GM23338 (cell line): ENCODE results near the gene DET1. TPM values are rescaled to one million over a fixed set of nuclear protein-coding genes. Genes with fewer than 3 reads are reported as not detected.

ENCODE experiments used
- ATAC-seq: fragments of 200-7000 bp; cut with Tn5 transposase; 3 replicates; pipeline ENCODE4 v1.9.1; 2020
- DNase-seq: peaks from one replicate; pipeline ENCODE4 v3.0.0-alpha.2; 2015; ENCODE audit warnings: low spot score
- H2AFZ ChIP-seq: fragments of 200-600 bp; sonication (generic); 2 replicates; pipeline ENCODE4 v1.8.0; 2016; ENCODE audit warnings: antibody characterized with exemption, mild to moderate bottlenecking, moderate library complexity
- H3F3A ChIP-seq: fragments of 200-600 bp; sonication (generic); replicated peaks from 2 replicates; pipeline ENCODE4 v1.8.0; 2017; ENCODE audit warnings: antibody characterized with exemption, mixed run types, low read depth
- H3K27ac ChIP-seq: fragments of 200-600 bp; sonication (generic); 2 replicates; pipeline ENCODE4 v1.6.1; 2016; ENCODE audit warnings: low read depth
- H3K27me3 ChIP-seq: fragments of 200-600 bp; sonication (generic); 2 replicates; pipeline ENCODE4 v1.8.0; 2016; ENCODE audit warnings: mild to moderate bottlenecking, mixed run types, moderate library complexity; ENCODE audit not compliant: insufficient read depth
- H3K36me3 ChIP-seq: fragments of 200-600 bp; sonication (generic); 2 replicates; pipeline ENCODE4 v1.8.0; 2016; ENCODE audit warnings: mild to moderate bottlenecking; ENCODE audit not compliant: insufficient read depth
- H3K4me1 ChIP-seq: fragments of 200-600 bp; sonication (generic); 2 replicates; pipeline ENCODE4 v1.8.0; 2016; ENCODE audit warnings: mild to moderate bottlenecking, moderate library complexity; ENCODE audit not compliant: insufficient read depth
- H3K4me2 ChIP-seq: fragments of 200-600 bp; sonication (generic); 2 replicates; pipeline ENCODE4 v1.7.1; 2017; ENCODE audit warnings: mixed run types
- H3K4me3 ChIP-seq: fragments of 200-600 bp; sonication (generic); 2 replicates; pipeline ENCODE4 v1.6.1; 2016; ENCODE audit warnings: mixed run types
- H3K79me2 ChIP-seq: fragments of 200-600 bp; sonication (generic); replicated peaks from 2 replicates; pipeline ENCODE4 v1.8.0; 2017; ENCODE audit warnings: mild to moderate bottlenecking; ENCODE audit not compliant: insufficient read depth
- H3K9me2 ChIP-seq: fragments of 200-600 bp; sonication (generic); 2 replicates; pipeline ENCODE4 v1.8.0; 2017; ENCODE audit not compliant: insufficient read depth
- H4K20me1 ChIP-seq: fragments of 200-600 bp; sonication (generic); replicated peaks from 2 replicates; pipeline ENCODE4 v1.8.0; 2017; ENCODE audit warnings: mild to moderate bottlenecking; ENCODE audit not compliant: insufficient read depth
- H3K27ac Mint-ChIP-seq: 2 replicates; pipeline ENCODE4 v1.8.0; 2020; ENCODE audit warnings: inconsistent platforms, mild to moderate bottlenecking, moderate library complexity, mixed read lengths
- H3K27me3 Mint-ChIP-seq: 3 replicates; pipeline ENCODE4 v1.8.0; 2022; ENCODE audit warnings: low read depth, mild to moderate bottlenecking, moderate library complexity, mixed read lengths, inconsistent platforms; ENCODE audit not compliant: insufficient read depth, poor library complexity
- H3K36me3 Mint-ChIP-seq: 3 replicates; pipeline ENCODE4 v1.8.0; 2021; ENCODE audit warnings: low read depth, mild to moderate bottlenecking, inconsistent platforms, moderate library complexity, mixed read lengths
- H3K4me1 Mint-ChIP-seq: 3 replicates; pipeline ENCODE4 v1.8.0; 2020; ENCODE audit warnings: mild to moderate bottlenecking, inconsistent platforms, mixed read lengths
- H3K4me3 Mint-ChIP-seq: 3 replicates; pipeline ENCODE4 v1.8.0; 2021; ENCODE audit warnings: moderate library complexity, mild to moderate bottlenecking, inconsistent platforms, mixed read lengths
- H3K9me3 Mint-ChIP-seq: 3 replicates; pipeline ENCODE4 v1.8.0; 2020; ENCODE audit warnings: moderate library complexity, mild to moderate bottlenecking, inconsistent platforms, mixed read lengths
- STAT1 ChIP-seq: IDR thresholded peaks from one replicate; pipeline ENCODE4 v1.6.1; 2016; ENCODE audit warnings: antibody characterized with exemption; ENCODE audit not compliant: unreplicated experiment
- polyA plus RNA-seq: library from polyadenylated mRNA; unstranded; fragments of >200 nt; fragmentation: Nextera tagmentation; extraction: Ambion mirVana; gene quantifications from 2 replicates; pipeline ENCODE4 v1.2.1, GENCODE V29; 2016
- total RNA-seq: library from RNA; depleted of rRNA; stranded (reverse); fragments of >200 nt; shearing (Covaris generic); gene quantifications from 2 replicates; pipeline ENCODE4 v1.2.3, GENCODE V29; 2014
- TF ChIP-seq, protein P1 (sequence below): fragments of 250-450 bp; sonication (Bioruptor Pico); IDR thresholded peaks from 2 replicates; pipeline ENCODE4 v1.5.0; 2020; ENCODE audit warnings: mild to moderate bottlenecking, moderate library complexity
- TF ChIP-seq, protein P2 (sequence below): IDR thresholded peaks from one replicate; pipeline ENCODE4 v1.6.1; 2018; ENCODE audit warnings: antibody characterized with exemption; ENCODE audit not compliant: unreplicated experiment

DET1 gene
- total and polyA plus RNA-seq, 2 experiments from 2014 or later = 4.2 to 8.6 TPM

DNA sequence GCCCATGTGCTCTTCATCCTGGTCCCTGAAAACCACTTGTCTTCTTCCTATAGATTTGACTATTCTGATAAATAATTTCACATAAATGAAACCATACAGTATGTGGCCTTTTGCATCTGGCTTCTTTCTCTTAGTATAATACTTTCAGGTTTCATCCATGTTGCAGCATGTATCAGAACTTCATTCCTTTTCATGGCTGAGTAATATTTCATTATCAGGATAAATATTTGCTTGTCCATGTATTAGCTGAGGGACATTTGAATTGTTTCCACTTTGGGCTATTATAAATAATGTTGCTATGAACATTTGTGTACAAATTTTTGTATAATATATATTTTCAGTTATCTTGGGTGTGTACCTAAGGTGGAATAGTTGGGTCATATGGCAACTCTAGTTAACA, 44.9 kb upstream of the DET1 start:
- Mint-ChIP-seq H3K36me3 (no peaks in the 10 kb centered on the region), H3K27me3 (peaks cover 3% of the 10 kb centered on the region), H3K9me3 (no peaks in the 10 kb centered on the region; the same call in 1 of the 3 replicates), H3K4me3 (no peak overlapping the region), H3K27ac (no peak overlapping the region), H3K4me1 (peaks cover 2% of the 10 kb centered on the region; the same call in 1 of the 3 replicates)
- H2AFZ ChIP-seq = no peak overlapping the region
- H3K36me3 ChIP-seq = no peaks in the 10 kb centered on the region
- no peak overlapping the region for H3K4me2 ChIP-seq
- ATAC-seq (no peak), DNase-seq (no peak)
- TF ChIP-seq, protein P1, sequence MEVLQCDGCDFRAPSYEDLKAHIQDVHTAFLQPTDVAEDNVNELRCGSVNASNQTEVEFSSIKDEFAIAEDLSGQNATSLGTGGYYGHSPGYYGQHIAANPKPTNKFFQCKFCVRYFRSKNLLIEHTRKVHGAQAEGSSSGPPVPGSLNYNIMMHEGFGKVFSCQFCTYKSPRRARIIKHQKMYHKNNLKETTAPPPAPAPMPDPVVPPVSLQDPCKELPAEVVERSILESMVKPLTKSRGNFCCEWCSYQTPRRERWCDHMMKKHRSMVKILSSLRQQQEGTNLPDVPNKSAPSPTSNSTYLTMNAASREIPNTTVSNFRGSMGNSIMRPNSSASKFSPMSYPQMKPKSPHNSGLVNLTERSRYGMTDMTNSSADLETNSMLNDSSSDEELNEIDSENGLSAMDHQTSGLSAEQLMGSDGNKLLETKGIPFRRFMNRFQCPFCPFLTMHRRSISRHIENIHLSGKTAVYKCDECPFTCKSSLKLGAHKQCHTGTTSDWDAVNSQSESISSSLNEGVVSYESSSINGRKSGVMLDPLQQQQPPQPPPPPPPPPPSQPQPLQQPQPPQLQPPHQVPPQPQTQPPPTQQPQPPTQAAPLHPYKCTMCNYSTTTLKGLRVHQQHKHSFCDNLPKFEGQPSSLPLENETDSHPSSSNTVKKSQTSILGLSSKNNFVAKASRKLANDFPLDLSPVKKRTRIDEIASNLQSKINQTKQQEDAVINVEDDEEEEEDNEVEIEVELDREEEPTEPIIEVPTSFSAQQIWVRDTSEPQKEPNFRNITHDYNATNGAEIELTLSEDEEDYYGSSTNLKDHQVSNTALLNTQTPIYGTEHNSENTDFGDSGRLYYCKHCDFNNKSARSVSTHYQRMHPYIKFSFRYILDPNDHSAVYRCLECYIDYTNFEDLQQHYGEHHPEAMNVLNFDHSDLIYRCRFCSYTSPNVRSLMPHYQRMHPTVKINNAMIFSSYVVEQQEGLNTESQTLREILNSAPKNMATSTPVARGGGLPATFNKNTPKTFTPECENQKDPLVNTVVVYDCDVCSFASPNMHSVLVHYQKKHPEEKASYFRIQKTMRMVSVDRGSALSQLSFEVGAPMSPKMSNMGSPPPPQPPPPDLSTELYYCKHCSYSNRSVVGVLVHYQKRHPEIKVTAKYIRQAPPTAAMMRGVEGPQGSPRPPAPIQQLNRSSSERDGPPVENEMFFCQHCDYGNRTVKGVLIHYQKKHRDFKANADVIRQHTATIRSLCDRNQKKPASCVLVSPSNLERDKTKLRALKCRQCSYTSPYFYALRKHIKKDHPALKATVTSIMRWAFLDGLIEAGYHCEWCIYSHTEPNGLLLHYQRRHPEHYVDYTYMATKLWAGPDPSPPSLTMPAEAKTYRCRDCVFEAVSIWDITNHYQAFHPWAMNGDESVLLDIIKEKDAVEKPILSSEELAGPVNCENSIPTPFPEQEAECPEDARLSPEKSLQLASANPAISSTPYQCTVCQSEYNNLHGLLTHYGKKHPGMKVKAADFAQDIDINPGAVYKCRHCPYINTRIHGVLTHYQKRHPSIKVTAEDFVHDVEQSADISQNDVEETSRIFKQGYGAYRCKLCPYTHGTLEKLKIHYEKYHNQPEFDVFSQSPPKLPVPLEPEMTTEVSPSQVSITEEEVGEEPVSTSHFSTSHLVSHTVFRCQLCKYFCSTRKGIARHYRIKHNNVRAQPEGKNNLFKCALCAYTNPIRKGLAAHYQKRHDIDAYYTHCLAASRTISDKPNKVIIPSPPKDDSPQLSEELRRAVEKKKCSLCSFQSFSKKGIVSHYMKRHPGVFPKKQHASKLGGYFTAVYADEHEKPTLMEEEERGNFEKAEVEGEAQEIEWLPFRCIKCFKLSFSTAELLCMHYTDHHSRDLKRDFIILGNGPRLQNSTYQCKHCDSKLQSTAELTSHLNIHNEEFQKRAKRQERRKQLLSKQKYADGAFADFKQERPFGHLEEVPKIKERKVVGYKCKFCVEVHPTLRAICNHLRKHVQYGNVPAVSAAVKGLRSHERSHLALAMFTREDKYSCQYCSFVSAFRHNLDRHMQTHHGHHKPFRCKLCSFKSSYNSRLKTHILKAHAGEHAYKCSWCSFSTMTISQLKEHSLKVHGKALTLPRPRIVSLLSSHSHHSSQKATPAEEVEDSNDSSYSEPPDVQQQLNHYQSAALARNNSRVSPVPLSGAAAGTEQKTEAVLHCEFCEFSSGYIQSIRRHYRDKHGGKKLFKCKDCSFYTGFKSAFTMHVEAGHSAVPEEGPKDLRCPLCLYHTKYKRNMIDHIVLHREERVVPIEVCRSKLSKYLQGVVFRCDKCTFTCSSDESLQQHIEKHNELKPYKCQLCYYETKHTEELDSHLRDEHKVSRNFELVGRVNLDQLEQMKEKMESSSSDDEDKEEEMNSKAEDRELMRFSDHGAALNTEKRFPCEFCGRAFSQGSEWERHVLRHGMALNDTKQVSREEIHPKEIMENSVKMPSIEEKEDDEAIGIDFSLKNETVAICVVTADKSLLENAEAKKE (CRISPR knock-in tag) = no peak
- no peak for TF ChIP-seq STAT1
- TF ChIP-seq, protein P2, sequence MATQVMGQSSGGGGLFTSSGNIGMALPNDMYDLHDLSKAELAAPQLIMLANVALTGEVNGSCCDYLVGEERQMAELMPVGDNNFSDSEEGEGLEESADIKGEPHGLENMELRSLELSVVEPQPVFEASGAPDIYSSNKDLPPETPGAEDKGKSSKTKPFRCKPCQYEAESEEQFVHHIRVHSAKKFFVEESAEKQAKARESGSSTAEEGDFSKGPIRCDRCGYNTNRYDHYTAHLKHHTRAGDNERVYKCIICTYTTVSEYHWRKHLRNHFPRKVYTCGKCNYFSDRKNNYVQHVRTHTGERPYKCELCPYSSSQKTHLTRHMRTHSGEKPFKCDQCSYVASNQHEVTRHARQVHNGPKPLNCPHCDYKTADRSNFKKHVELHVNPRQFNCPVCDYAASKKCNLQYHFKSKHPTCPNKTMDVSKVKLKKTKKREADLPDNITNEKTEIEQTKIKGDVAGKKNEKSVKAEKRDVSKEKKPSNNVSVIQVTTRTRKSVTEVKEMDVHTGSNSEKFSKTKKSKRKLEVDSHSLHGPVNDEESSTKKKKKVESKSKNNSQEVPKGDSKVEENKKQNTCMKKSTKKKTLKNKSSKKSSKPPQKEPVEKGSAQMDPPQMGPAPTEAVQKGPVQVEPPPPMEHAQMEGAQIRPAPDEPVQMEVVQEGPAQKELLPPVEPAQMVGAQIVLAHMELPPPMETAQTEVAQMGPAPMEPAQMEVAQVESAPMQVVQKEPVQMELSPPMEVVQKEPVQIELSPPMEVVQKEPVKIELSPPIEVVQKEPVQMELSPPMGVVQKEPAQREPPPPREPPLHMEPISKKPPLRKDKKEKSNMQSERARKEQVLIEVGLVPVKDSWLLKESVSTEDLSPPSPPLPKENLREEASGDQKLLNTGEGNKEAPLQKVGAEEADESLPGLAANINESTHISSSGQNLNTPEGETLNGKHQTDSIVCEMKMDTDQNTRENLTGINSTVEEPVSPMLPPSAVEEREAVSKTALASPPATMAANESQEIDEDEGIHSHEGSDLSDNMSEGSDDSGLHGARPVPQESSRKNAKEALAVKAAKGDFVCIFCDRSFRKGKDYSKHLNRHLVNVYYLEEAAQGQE = no peak
- no peaks in the 10 kb centered on the region for H3F3A ChIP-seq
- H3K79me2 ChIP-seq = no peaks in the 10 kb centered on the region
- H4K20me1 ChIP-seq = no peaks in the 10 kb centered on the region
- H3K27me3 ChIP-seq = no peaks in the 10 kb centered on the region
- no peaks in the 10 kb centered on the region for H3K4me1 ChIP-seq
- H3K4me3 ChIP-seq = no peak overlapping the region
- H3K9me2 ChIP-seq = no peaks in the 10 kb centered on the region
- no peak overlapping the region for H3K27ac ChIP-seq
